ENCODE data around the gene RBM4. TPM values are rescaled to one million over a fixed set of nuclear protein-coding genes. Genes with fewer than 3 reads are reported as not detected.

RBM4 gene
- total and polyA plus RNA-seq, 7 experiments from 2014 or later: 139 to 284 (median 211) TPM

- intact Hi-C loops (cut with micrococcal nuclease): no loop called here
- ChIA-PET POLR2A (no interaction called here), CTCF (no interaction called here)
- peaks cover 0 to 2% (median 0%) of the 10 kb centered on the region in 11 donors for H3K9me3 Mint-ChIP-seq
- H3K4me1 ChIP-seq (ENCODE audit: control insufficient read depth in 2 of 2, insufficient read depth in 2 of 2, low read length in 2 of 2): no peaks in the 10 kb centered on the region
- no peaks in the 10 kb centered on the region for H3K9me3 ChIP-seq (ENCODE audit: control insufficient read depth in 2 of 3, low read length in 3 of 3)
- H3K27me3 ChIP-seq (ENCODE audit: control insufficient read depth in 2 of 2, insufficient read depth in 2 of 2, low read length in 2 of 2): no peaks in the 10 kb centered on the region
- ATAC-seq: no peak
- no peak overlapping the region for H3K4me3 Mint-ChIP-seq
- peaks cover 0 to 6% (median 0%) of the 10 kb centered on the region in 5 donors for H3K27me3 Mint-ChIP-seq
- H3K27ac ChIP-seq (ENCODE audit: low read depth, low read length): no peak overlapping the region
- no peaks in the 10 kb centered on the region for H3K36me3 ChIP-seq (ENCODE audit: control insufficient read depth in 2 of 3, insufficient read depth in 3 of 3, low read length in 3 of 3)
- H3K27ac Mint-ChIP-seq: no peak overlapping the region
- no peaks in the 10 kb centered on the region for H3K4me1 Mint-ChIP-seq
- no peaks in the 10 kb centered on the region for H3K36me3 Mint-ChIP-seq
- H3K4me3 ChIP-seq (ENCODE audit: low read length): no peak overlapping the region
- DNase-seq: no peak
Measured at GRCh38 chr11:66688561-66689534, 50.3 kb downstream of the RBM4 start.

DNA sequence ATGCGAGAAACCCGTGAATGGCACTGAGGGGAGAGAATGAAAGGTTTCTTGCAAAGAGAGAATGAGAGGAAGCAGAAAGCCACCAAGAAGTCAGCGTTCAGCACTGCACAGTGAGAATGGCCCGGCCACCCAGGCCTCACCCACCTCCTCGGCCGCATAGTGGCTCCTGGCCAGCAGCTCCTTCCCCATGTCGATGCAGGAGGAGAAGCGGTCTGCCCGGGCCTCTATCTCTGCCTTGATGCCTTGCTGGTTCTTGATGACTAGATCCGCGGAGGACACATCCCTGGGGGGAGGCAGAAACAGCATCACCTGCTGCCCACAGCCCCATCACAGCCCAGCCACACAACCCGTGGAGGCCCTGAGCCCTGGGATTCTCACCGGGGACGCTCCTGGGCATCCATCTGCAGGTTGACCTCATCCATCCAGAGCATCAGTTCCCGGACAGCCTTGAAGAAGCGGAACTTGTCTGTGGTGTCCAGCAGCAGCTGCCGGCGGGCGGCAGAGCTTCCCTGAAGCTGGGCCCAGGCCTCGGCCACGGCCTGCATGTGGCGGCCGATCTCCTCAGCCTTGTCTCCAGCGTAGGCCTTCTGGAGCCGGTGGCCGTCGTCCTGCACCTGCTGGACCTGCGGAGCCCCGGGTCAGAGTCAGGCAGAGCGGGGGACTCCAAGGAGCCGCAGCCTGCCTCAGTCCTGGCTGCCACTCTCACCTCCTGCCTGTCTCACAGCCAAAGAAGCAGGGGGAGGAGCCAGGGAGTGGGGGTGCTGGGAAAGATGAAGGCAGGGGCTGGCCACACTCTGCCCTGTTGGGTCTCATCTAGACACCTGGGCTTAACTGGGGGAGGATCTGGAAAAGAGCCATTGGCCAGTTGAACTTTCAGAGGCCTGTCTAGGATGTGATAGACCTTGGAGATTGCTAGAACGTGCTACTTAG, 51.4 kb downstream of the RBM4 start:
- Mint-ChIP-seq H3K27me3 (peaks cover 0 to 6% (median 0%) of the 10 kb centered on the region in 5 donors), H3K4me3 (no peak overlapping the region), H3K4me1 (peaks cover 0 to 5% (median 0%) of the 10 kb centered on the region in 7 donors), H3K9me3 (peaks cover 0 to 2% (median 0%) of the 10 kb centered on the region in 11 donors), H3K36me3 (no peaks in the 10 kb centered on the region), H3K27ac (no peak overlapping the region)
- intact Hi-C loops (cut with micrococcal nuclease): no loop called here
- DNase-seq (no peak), ATAC-seq (no peak)
- no peaks in the 10 kb centered on the region for H3K27me3 ChIP-seq (ENCODE audit: control insufficient read depth in 2 of 2, insufficient read depth in 2 of 2, low read length in 2 of 2)
- H3K27ac ChIP-seq (ENCODE audit: low read depth, low read length): no peak overlapping the region
- H3K4me1 ChIP-seq (ENCODE audit: control insufficient read depth in 2 of 2, insufficient read depth in 2 of 2, low read length in 2 of 2): no peaks in the 10 kb centered on the region
- H3K4me3 ChIP-seq (ENCODE audit: low read length): no peak overlapping the region
- no peaks in the 10 kb centered on the region for H3K9me3 ChIP-seq (ENCODE audit: control insufficient read depth in 2 of 3, low read length in 3 of 3)
- H3K36me3 ChIP-seq (ENCODE audit: control insufficient read depth in 2 of 3, insufficient read depth in 3 of 3, low read length in 3 of 3): no peaks in the 10 kb centered on the region
- CTCF ChIA-PET: interaction anchor here (0.6 kb wide), 1 partner anchor 246 kb away, joined by 3 read pairs; no protein-coding TSS in a partner anchor
- POLR2A ChIA-PET: no interaction called here

DNA sequence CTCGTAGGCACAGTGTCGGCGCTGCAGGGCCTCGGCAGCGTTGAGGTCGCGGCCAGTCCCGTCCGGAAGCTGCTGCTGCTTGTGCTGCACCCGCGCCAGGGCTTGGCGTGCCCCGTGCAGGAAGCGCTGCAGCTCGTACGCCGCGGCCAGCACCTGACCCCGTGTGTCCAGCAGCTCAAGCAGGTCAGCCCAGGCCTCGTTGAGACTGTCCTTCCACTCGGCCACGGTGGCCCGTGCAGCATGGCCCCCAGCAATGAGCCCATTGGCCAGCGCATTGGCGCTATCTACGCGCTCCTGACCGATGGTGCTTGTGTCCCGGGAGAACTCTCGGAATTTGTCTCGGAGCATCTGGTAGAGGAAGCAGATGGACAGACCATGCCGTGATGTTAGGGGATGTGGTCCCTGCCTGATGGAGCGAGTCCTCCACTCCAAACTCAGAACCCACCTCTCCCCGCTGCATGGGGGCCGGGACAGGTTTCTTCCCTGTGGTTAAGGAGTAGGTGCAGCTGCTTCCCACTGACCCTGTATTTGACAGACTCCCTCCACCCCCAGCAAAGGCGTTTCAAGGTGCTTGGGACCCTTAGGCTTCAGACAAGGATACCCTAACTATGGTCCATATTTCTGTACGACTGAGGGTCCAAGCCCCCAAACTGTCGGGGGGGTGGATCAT, 52.9 kb downstream of the RBM4 start:
- no peaks in the 10 kb centered on the region for H3K27me3 ChIP-seq (ENCODE audit: control insufficient read depth in 2 of 2, insufficient read depth in 2 of 2, low read length in 2 of 2)
- no peaks in the 10 kb centered on the region for H3K9me3 ChIP-seq (ENCODE audit: control insufficient read depth in 2 of 3, low read length in 3 of 3)
- DNase-seq (no peak), ATAC-seq (no peak)
- H3K27ac Mint-ChIP-seq: no peak overlapping the region
- H3K27ac ChIP-seq (ENCODE audit: low read depth, low read length): no peak overlapping the region
- POLR2A ChIA-PET: no interaction called here
- H3K4me1 Mint-ChIP-seq: peaks cover 0 to 5% (median 0%) of the 10 kb centered on the region in 7 donors
- H3K36me3 ChIP-seq (ENCODE audit: control insufficient read depth in 2 of 3, insufficient read depth in 3 of 3, low read length in 3 of 3): no peaks in the 10 kb centered on the region
- H3K27me3 Mint-ChIP-seq: peaks cover 0 to 6% (median 0%) of the 10 kb centered on the region in 5 donors
- CTCF ChIA-PET: no interaction called here
- H3K9me3 Mint-ChIP-seq: peaks cover 0 to 2% (median 0%) of the 10 kb centered on the region in 11 donors
- H3K36me3 Mint-ChIP-seq: no peaks in the 10 kb centered on the region
- no peaks in the 10 kb centered on the region for H3K4me1 ChIP-seq (ENCODE audit: control insufficient read depth in 2 of 2, insufficient read depth in 2 of 2, low read length in 2 of 2)
- no peak overlapping the region for H3K4me3 Mint-ChIP-seq
- intact Hi-C loops (cut with micrococcal nuclease): no loop called here
- no peak overlapping the region for H3K4me3 ChIP-seq (ENCODE audit: low read length)

DNA sequence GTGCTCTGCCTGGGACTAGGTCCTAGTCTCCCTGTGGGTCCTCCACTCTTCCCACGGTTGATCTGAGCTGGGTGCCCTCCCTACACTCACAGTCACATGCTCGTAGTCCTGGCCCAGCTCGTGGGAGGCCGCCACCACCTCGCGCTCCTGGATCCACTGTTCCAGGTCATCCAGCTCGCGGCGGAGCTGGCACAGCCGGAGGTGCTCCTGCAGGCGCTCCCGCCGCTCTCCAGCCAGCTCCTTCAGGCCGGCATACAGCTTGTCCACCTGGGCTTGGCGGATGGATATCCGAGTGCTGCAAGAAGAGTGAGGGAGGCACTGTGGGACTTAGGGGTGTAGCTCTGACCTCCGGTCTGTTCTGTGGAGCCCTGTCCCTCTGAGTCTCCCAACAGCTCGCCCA, 53.9 kb downstream of the RBM4 start:
- Histone ChIP-seq H3K9me3 (ENCODE audit: control insufficient read depth in 2 of 3, low read length in 3 of 3) (no peaks in the 10 kb centered on the region), H3K27me3 (ENCODE audit: control insufficient read depth in 2 of 2, insufficient read depth in 2 of 2, low read length in 2 of 2) (no peaks in the 10 kb centered on the region), H3K4me3 (ENCODE audit: low read length) (no peak overlapping the region), H3K36me3 (ENCODE audit: control insufficient read depth in 2 of 3, insufficient read depth in 3 of 3, low read length in 3 of 3) (no peaks in the 10 kb centered on the region), H3K4me1 (ENCODE audit: control insufficient read depth in 2 of 2, insufficient read depth in 2 of 2, low read length in 2 of 2) (no peaks in the 10 kb centered on the region), H3K27ac (ENCODE audit: low read depth, low read length) (no peak overlapping the region)
- H3K27me3 Mint-ChIP-seq: peaks cover 0 to 6% (median 0%) of the 10 kb centered on the region in 5 donors
- POLR2A ChIA-PET: no interaction called here
- DNase-seq: no peak
- CTCF ChIA-PET: interaction anchor here (0.7 to 1.2 kb wide), 5 partner anchors 33 to 381 kb away, joined by 3 read pairs; no protein-coding TSS in a partner anchor
- no peaks in the 10 kb centered on the region for H3K36me3 Mint-ChIP-seq
- H3K27ac Mint-ChIP-seq: no peak overlapping the region
- H3K4me3 Mint-ChIP-seq: no peak overlapping the region
- intact Hi-C loops (cut with micrococcal nuclease): no loop called here
- no peak for ATAC-seq
- peaks cover 0 to 2% (median 0%) of the 10 kb centered on the region in 11 donors for H3K9me3 Mint-ChIP-seq
- H3K4me1 Mint-ChIP-seq: peaks cover 0 to 5% (median 0%) of the 10 kb centered on the region in 7 donors

- peaks cover 0 to 6% (median 0%) of the 10 kb centered on the region in 5 donors for H3K27me3 Mint-ChIP-seq
Measured at GRCh38 chr11:66692871-66693331, 54.4 kb downstream of the RBM4 start.

More at GRCh38 chr11:66692871-66693331, 54.4 kb downstream of the RBM4 start:
- ChIA-PET POLR2A (no interaction called here), CTCF (interaction anchor here (0.6 to 1.2 kb wide), 7 partner anchors 33 to 381 kb away, joined by 3 to 5 read pairs (median 3); no protein-coding TSS in a partner anchor)
- intact Hi-C loops (cut with micrococcal nuclease): no loop called here
- peaks cover 0 to 5% (median 0%) of the 10 kb centered on the region in 7 donors for H3K4me1 Mint-ChIP-seq
- peaks cover 0 to 2% (median 0%) of the 10 kb centered on the region in 11 donors for H3K9me3 Mint-ChIP-seq
- Histone ChIP-seq H3K27ac (ENCODE audit: low read depth, low read length) (no peak overlapping the region), H3K4me1 (ENCODE audit: control insufficient read depth in 2 of 2, insufficient read depth in 2 of 2, low read length in 2 of 2) (no peaks in the 10 kb centered on the region), H3K27me3 (ENCODE audit: control insufficient read depth in 2 of 2, insufficient read depth in 2 of 2, low read length in 2 of 2) (no peaks in the 10 kb centered on the region), H3K4me3 (ENCODE audit: low read length) (no peak overlapping the region), H3K9me3 (ENCODE audit: control insufficient read depth in 2 of 3, low read length in 3 of 3) (no peaks in the 10 kb centered on the region), H3K36me3 (ENCODE audit: control insufficient read depth in 2 of 3, insufficient read depth in 3 of 3, low read length in 3 of 3) (no peaks in the 10 kb centered on the region)
- H3K36me3 Mint-ChIP-seq: no peaks in the 10 kb centered on the region
- no peak overlapping the region for H3K27ac Mint-ChIP-seq
- no peak for ATAC-seq
- H3K4me3 Mint-ChIP-seq: no peak overlapping the region
- DNase-seq: no peak
